CD4-positive, alpha-beta T cell treated with Interleukin-17A for 1 hour (primary cell): Measurements from ENCODE around the gene OSTF1.

Experiments used
- DNase-seq: peaks from one replicate; pipeline ENCODE4 v3.0.0-alpha.2; 2020

Gene OSTF1

DNA sequence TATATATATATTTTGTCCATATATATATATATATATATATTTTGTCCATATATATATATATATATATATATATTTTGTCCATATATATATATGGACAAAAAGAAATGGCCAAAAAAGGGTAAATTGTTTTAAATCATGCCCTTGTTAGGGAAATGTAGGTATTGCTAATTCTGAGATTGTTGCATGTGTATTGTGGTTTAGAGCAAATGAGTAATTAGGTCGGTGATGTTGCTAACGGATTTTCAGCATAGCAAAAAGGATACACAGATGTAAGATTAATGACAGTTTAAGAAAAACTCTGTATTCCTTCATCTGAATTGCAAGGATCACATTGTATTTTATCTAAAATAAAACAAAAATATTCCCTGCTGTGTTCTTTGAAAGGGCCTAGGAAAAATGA, 40.2 kb downstream of the OSTF1 start:
- DNase-seq: no peak

DNA sequence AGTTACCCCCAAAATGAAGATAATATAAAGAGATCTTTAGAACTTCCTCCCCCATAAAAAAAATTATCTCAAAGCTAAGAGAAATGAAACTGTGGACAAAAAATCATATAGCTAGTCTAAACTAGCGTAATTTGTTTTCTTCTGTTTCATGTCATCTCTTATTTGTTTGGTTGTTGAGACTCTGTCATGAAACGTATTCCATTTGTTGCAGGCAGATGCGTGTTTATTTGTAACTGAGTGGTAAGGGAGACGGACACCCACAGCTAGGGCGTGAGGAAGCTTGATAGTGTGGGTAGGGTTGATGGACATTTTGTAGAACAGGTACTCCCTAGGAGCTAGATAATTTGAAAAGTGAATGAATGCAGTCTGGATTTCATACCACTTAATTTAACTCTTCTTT, 41.9 kb downstream of the OSTF1 start:
- DNase-seq: no peak

DNA sequence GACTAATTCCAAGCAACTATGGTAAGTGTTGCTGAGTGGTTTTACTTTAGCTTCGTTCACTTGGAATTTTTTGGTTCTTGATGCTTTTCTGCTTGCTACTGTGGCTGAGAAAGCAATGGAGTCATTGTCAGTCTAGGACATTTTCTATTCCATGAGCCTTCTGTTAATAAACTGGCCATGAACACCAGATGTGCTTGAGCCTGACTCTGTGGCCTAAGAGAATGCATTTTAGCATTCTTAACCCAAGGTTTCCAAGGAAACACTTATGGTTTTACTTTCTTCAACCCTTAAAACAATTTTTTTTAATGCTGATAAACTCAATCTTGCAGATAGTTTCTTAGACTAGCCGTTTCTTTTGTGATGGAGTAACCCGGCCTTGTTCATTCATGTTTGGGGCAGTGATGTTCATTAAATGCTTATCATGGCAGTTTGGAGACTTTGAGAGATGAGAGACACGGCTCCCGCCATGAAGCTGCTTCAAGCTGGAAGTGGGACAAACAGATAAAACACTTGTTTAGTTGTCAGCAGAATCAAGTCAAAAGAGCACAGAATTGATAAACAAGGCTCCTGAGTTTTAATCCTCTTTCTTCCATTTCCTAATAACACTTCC, 42.4 kb downstream of the OSTF1 start:
- no peak for DNase-seq

DNA sequence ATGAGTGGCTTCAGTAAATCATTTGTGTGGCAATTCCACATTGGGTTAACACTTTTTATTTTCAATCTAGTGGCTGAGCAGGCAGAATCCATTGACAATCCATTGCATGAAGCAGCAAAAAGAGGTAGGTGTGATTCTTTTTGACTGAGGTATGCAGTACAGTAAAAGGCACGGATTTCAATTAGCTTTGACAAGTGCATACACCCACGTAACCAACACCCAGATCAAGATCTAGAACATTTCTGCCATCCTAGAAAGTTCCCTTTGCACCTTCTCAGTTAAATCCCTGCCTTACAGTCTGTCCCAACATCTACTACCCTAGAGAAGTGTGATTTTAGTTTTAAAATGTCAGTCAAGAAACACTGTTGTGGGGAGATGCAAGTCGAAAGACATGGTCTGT, 43.4 kb downstream of the OSTF1 start:
- DNase-seq: no peak

GRCh38 chr9:75132244-75132643, 43.9 kb downstream of the OSTF1 start:
- DNase-seq: no peak

- DNase-seq: no peak
These were observed 45.1 kb downstream of the OSTF1 start for GRCh38 chr9:75133396-75133795.

- no peak for DNase-seq
These were observed 46.2 kb downstream of the OSTF1 start for GRCh38 chr9:75134495-75134894.

- no peak for DNase-seq
These were observed 50.1 kb downstream of the OSTF1 start for GRCh38 chr9:75138260-75139040.

DNA sequence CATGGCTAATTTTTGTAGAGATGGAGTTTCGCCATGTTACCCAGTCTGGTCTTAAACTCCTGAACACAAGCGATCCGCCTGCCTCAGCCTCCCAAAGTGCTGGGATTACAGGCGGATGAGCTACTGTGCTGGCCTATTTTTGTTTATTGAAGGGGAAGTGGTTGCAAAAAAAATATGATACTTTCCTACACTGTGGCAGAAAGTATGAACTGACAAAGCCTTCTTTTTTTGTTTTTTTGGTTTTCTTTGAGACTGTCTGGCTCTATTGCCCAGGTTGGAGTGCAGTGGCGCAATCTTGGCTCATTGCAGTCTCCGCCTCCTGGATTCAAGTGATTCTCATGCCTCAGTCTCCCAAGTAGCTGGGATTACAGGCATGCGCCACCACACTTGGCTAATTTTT, 50.9 kb downstream of the OSTF1 start:
- DNase-seq: no peak

GRCh38 chr9:75140261-75140660, 51.9 kb downstream of the OSTF1 start:
- DNase-seq: no peak

- DNase-seq: no peak
These were observed 53.9 kb downstream of the OSTF1 start for GRCh38 chr9:75142202-75142601.

DNA sequence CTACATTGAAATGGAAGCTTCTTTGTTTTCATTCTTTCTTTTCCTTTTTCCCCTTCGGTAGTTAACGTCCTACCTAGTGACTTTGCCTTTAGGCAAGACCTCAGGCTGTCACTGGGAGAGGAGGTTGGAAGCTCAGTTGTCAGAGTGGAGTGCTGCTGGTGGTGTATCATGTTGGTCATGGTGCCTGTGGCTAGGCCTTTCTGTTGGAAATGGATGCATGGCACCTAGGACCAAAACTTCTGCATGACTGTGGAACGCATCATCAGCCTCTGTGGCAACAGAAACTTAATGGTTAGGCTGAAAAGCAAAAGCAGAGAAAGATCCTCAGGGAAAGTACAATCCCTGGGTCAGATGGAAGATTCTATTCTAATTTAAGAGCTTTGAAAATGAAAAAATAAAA, 57.9 kb downstream of the OSTF1 start:
- DNase-seq: no peak

DNA sequence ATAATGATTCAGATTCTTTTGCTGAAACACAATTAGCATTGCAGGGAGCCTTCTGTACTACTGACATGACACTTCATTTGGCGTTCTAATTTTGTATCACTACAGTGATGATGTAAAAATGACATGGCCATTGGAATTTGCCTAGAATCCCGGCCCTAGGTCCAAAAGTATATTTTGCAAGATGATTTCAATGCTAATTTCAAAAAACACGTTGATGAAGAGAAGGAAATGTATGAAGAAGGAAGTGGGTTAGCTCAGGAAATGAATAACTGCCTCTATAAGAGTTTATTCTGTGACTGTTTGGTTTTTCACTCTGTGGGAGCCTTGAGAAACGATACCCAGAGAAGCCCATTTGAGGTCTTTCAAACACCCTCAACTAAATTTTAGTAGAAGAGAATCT, 59.3 kb downstream of the OSTF1 start:
- DNase-seq: peak; percentile 66

GRCh38 chr9:75148561-75148960, 60.2 kb downstream of the OSTF1 start:
- no peak for DNase-seq

GRCh38 chr9:75149841-75150241, 61.5 kb downstream of the OSTF1 start:
- no peak for DNase-seq

DNA sequence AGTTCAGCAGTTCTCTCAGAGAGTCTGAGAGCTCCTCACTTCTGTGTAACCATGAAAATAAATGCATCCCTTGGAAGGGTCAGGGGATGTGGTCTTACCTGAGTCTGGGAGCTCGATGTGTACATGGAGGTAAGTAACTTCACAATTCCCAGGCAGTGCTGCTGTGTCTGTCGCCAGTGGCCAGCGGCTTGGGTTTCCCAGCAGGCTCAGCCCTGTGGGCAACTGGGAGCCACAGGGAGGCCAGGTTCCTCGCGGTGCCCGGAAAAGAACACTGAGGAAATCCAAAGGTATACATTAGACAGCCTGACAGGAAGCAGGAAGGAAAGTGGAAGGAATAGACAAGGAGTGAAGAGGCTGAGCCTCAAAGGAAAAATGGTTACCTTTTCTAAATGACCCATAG, 62.2 kb downstream of the OSTF1 start:
- DNase-seq: no peak

GRCh38 chr9:75152416-75152815, 64.1 kb downstream of the OSTF1 start:
- DNase-seq: peak; percentile 68

DNA sequence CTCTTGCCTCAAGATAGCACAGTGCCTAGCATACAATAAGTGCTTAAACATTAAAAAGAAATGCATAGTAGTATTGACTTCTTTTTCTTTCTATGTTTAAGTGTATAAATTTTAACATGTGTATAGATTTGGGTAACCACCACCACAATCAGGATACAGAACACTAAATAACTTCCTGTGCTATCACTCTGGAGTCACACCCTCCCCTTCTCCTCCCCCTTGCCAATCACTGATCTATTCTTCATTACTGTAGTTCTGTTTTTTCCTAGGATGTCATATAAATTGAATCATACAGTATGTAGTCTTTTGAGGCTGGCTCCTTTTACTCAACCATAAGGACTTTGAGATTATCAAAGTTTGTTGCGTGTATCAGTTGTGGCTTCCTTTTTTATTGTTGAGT, 68.5 kb downstream of the OSTF1 start:
- no peak for DNase-seq

GRCh38 chr9:75161116-75161857, 73.0 kb downstream of the OSTF1 start:
- DNase-seq: no peak

DNA sequence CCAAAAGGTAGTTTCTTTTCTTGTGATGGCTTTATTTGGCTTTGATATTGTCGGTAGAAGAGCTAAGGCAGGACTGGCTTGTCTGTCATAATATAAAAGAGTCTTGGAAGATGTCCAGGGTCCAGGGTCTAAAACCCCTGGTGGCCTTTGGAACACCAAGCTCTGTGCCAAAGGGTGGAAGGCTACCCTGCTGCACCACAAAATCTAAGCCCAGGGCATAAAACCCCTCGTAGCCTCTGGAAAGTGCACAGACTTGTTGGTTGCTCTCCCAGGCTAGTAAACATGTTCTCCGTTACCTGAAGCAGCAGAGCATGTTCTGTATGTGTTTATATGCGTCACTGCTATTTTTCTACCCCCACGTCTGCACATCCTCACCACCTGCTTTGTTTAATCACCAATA, 75.5 kb downstream of the OSTF1 start:
- no peak for DNase-seq

- DNase-seq: no peak
These were observed 76.3 kb downstream of the OSTF1 start for GRCh38 chr9:75164573-75164972.

DNA sequence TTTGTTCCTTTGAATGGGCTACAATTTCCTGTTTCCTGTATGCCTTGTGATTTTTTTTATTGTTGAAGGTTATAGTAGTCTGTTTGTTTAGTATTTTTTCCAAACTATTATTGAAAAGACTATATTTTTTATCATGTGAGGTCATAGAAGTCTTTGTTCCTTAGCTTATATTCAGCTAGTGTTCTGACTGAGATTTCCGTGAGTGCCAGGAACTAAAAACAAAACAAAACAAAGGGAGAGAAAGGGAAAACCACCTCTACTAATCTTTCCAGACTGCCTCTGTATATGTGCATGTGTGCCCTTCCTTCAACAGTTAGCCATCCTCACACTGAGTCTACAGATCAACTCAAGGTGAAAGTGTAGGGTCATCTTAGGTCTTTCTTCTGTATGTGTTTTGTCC, 79.0 kb downstream of the OSTF1 start:
- no peak for DNase-seq

DNA sequence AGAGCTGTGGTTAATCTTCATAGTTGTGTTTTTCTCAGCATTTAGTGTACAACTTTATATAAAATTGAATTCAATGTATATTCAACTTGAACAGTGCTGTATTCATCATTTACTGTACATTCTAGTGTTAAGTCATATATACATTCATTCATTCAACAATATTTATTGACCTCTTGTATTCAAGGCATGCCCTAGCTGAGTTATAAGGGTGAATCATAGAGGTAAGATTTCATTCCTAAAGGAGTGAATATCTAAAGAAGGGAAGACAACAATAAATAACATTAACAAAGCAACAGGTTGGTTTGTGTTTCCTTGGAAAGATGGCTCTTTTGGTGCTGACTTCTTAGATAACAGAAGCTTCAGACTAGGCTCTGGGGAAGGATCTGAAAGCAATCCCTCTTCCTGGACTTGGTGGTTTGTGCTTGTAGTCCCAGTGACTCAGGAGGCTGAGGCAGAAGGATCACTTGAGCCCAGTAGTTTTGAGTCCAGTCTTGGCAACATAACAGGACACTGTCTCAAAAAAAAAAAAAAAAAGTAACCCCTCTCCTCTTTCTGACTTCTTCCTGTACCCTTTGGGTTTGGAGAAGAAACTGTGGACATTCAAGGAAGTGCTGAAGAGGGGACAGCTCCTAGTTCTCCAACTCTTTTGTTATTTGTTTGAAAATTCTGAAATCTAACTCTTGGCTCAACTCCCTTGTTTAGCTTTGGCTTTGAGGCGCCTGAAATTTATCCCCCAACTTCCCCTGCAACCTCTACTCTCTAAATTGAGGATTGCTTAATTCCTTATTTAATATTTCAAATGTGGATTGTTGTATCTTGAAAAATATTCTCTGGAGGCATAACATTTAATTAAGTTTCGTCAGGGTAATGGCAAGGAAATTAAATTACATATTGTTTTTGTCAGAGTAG, 80.2 kb downstream of the OSTF1 start:
- no peak for DNase-seq
